ENCODE measurements around the gene SLC44A1. TPM values are rescaled to one million over a fixed set of nuclear protein-coding genes. Genes with fewer than 3 reads are reported as not detected.

The SLC44A1 gene
- total RNA-seq, 2 donors from 2014 or later = 10.7 to 19.5 TPM

GRCh38 chr9:105403552-105404248 lies 159.2 kb downstream of the SLC44A1 start:
- Histone ChIP-seq H3K4me1 (no peaks in the 10 kb centered on the region), H3K9me3 (no peaks in the 10 kb centered on the region), H3K4me3 (no peak overlapping the region), H3K27me3 (no peaks in the 10 kb centered on the region), H3K27ac (no peak overlapping the region), H3K36me3 (no peaks in the 10 kb centered on the region)
- TF ChIP-seq CTCF (IDR thresholded peaks at IDR 0.05) = no peak
- no peak for DNase-seq (ENCODE audit: low spot score)

- H3K4me1 ChIP-seq = no peaks in the 10 kb centered on the region
- H3K36me3 ChIP-seq = no peaks in the 10 kb centered on the region
- TF ChIP-seq CTCF (IDR thresholded peaks at IDR 0.05) = no peak
- no peak for DNase-seq (ENCODE audit: low spot score)
- no peak overlapping the region for H3K27ac ChIP-seq
- H3K27me3 ChIP-seq = no peaks in the 10 kb centered on the region
- H3K9me3 ChIP-seq = peaks cover 0 to 15% of the 10 kb centered on the region in 2 donors
- H3K4me3 ChIP-seq = no peak overlapping the region
Observed at GRCh38 chr9:105405514-105406131, 161.2 kb downstream of the SLC44A1 start.

GRCh38 chr9:105406369-105406768 lies 161.9 kb downstream of the SLC44A1 start:
- Histone ChIP-seq H3K27me3 (no peaks in the 10 kb centered on the region), H3K9me3 (peaks cover 0 to 23% of the 10 kb centered on the region in 2 donors), H3K27ac (no peak overlapping the region), H3K4me1 (no peaks in the 10 kb centered on the region), H3K36me3 (no peaks in the 10 kb centered on the region), H3K4me3 (no peak overlapping the region)
- TF ChIP-seq CTCF (IDR thresholded peaks at IDR 0.05) = no peak
- DNase-seq (ENCODE audit: low spot score) = no peak

GRCh38 chr9:105413525-105413924 lies 169.1 kb downstream of the SLC44A1 start:
- no peaks in the 10 kb centered on the region for H3K27me3 ChIP-seq
- H3K9me3 ChIP-seq = peaks cover 0 to 26% of the 10 kb centered on the region in 2 donors
- no peak for DNase-seq (ENCODE audit: low spot score)
- H3K4me3 ChIP-seq = no peak overlapping the region
- no peak overlapping the region for H3K27ac ChIP-seq
- no peaks in the 10 kb centered on the region for H3K36me3 ChIP-seq
- peak in 1 of 2 donors; percentile 38 for TF ChIP-seq CTCF (IDR thresholded peaks at IDR 0.05)
- no peaks in the 10 kb centered on the region for H3K4me1 ChIP-seq

GRCh38 chr9:105414947-105415661 lies 170.7 kb downstream of the SLC44A1 start:
- Histone ChIP-seq H3K4me1 (no peaks in the 10 kb centered on the region), H3K27ac (no peak overlapping the region), H3K9me3 (peaks cover 0 to 16% of the 10 kb centered on the region in 2 donors), H3K4me3 (no peak overlapping the region), H3K36me3 (no peaks in the 10 kb centered on the region), H3K27me3 (no peaks in the 10 kb centered on the region)
- DNase-seq (ENCODE audit: low spot score) = no peak
- peak; percentile 82 to 90 for TF ChIP-seq CTCF (IDR thresholded peaks at IDR 0.05)
